ENCODE data around the gene GP1BB. TPM values are rescaled to one million over a fixed set of nuclear protein-coding genes. Genes with fewer than 3 reads are reported as not detected.

GP1BB gene
- total and polyA plus RNA-seq, 2 donors (not counting 3 experiments of a cell fraction or from before 2014, with no cell fraction given) = 1.7 to 6.2 TPM

GRCh38 chr22:19738664-19739447, 15.5 kb downstream of the GP1BB start:
- FAIRE-seq = no peak
- intact Hi-C loops (cut with micrococcal nuclease) = no loop called here

More at GRCh38 chr22:19738664-19739447, 15.5 kb downstream of the GP1BB start:
- ChIA-PET POLR2A (no interaction called here), CTCF (interaction anchor here (1.1 to 1.2 kb wide), 2 partner anchors 8 to 171 kb away, joined by 5 read pairs; no protein-coding TSS in a partner anchor)
- H3K27me3 ChIP-seq (ENCODE audit: control insufficient read depth in 2 of 2, insufficient read depth in 2 of 2, low read length in 2 of 2) = no peaks in the 10 kb centered on the region
- H3K4me1 ChIP-seq (ENCODE audit: control insufficient read depth, extremely low read depth, insufficient read depth, low read length) = no peaks in the 10 kb centered on the region
- H3K4me2 ChIP-seq (ENCODE audit: insufficient read depth, low read length) = no peak overlapping the region
- H4K20me1 ChIP-seq (replicated peaks; ENCODE audit: control insufficient read depth, extremely low read depth, insufficient read depth, low read length) = no peaks in the 10 kb centered on the region
- no peak for DNase-seq (ENCODE audit: low read depth, low spot score)
- dilution Hi-C loops (cut with MboI; ENCODE audit: extremely low pct_ligation_motif_present, low sequenced_read_pairs) = no loop called here
- no peak overlapping the region for H3K27ac ChIP-seq (ENCODE audit: insufficient read depth, low read depth, low read length)
- no peaks in the 10 kb centered on the region for H3K9me3 ChIP-seq (replicated peaks; ENCODE audit: control insufficient read depth, insufficient read depth, low read length)
- no peaks in the 10 kb centered on the region for H3K9me1 ChIP-seq (replicated peaks; ENCODE audit: control insufficient read depth, extremely low read depth, insufficient read depth, low read length)
- TF ChIP-seq CTCF (IDR thresholded peaks at IDR 0.05; ENCODE audit: extremely low read depth in 1 of 2, insufficient read depth in 1 of 2, low read depth in 1 of 2, low read length in 2 of 2) (no peak), GATA2 (IDR thresholded peaks at IDR 0.05; ENCODE audit: insufficient read depth, insufficient read length, low read depth, low read length) (no peak), POLR2A (IDR thresholded peaks at IDR 0.05; ENCODE audit: low read depth, low read length) (no peak), POLR2AphosphoS5 (IDR thresholded peaks at IDR 0.05; ENCODE audit: insufficient read depth, low read depth, low read length) (no peak), MAX (IDR thresholded peaks at IDR 0.05; ENCODE audit: insufficient read depth, insufficient read length) (no peak), FOS (IDR thresholded peaks at IDR 0.05; ENCODE audit: borderline replicate concordance, insufficient read depth, low read length) (no peak), MYC (IDR thresholded peaks at IDR 0.05; ENCODE audit: low read depth, low read length) (no peak), EZH2 (IDR thresholded peaks at IDR 0.05; ENCODE audit: borderline replicate concordance, low read depth, low read length, severe bottlenecking) (no peak), JUN (IDR thresholded peaks at IDR 0.05; ENCODE audit: borderline replicate concordance, insufficient read depth, insufficient read length, low read depth) (no peak)
- no peak overlapping the region for H3K9ac ChIP-seq (replicated peaks; ENCODE audit: extremely low read depth, insufficient read depth, low read length)
- no peaks in the 10 kb centered on the region for H3K36me3 ChIP-seq (ENCODE audit: control insufficient read depth in 2 of 2, extremely low read depth in 1 of 2, insufficient read depth in 2 of 2, low read length in 2 of 2)
- no peak overlapping the region for H2AFZ ChIP-seq (ENCODE audit: low read depth, low read length)
- no peaks in the 10 kb centered on the region for H3K79me2 ChIP-seq (ENCODE audit: control insufficient read depth, insufficient read depth, low read length)
- no TSS peak for BruUV-seq (replicated peaks)
- H3K4me3 ChIP-seq (replicated peaks in 1 of 3; ENCODE audit: insufficient read depth in 1 of 3, low read depth in 1 of 3, low read length in 3 of 3) = no peak overlapping the region

All from endothelial cell of umbilical vein (primary cell).